ENCODE measurements around the gene NKD1.

NKD1 gene

GRCh38 chr16:50685462-50686063 lies 137.4 kb downstream of the NKD1 start:
- TF ChIP-seq, protein P1, sequence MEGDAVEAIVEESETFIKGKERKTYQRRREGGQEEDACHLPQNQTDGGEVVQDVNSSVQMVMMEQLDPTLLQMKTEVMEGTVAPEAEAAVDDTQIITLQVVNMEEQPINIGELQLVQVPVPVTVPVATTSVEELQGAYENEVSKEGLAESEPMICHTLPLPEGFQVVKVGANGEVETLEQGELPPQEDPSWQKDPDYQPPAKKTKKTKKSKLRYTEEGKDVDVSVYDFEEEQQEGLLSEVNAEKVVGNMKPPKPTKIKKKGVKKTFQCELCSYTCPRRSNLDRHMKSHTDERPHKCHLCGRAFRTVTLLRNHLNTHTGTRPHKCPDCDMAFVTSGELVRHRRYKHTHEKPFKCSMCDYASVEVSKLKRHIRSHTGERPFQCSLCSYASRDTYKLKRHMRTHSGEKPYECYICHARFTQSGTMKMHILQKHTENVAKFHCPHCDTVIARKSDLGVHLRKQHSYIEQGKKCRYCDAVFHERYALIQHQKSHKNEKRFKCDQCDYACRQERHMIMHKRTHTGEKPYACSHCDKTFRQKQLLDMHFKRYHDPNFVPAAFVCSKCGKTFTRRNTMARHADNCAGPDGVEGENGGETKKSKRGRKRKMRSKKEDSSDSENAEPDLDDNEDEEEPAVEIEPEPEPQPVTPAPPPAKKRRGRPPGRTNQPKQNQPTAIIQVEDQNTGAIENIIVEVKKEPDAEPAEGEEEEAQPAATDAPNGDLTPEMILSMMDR (IDR thresholded peaks at IDR 0.05; ENCODE audit: low read depth, low read length): no peak
- DNase-seq (ENCODE audit: extremely low read depth, low read depth): no peak

GRCh38 chr16:50688083-50688482 lies 139.9 kb downstream of the NKD1 start:
- TF ChIP-seq, protein P1 (IDR thresholded peaks at IDR 0.05; ENCODE audit: low read depth, low read length): no peak
- DNase-seq (ENCODE audit: extremely low read depth, low read depth): no peak

GRCh38 chr16:50688867-50689266 lies 140.7 kb downstream of the NKD1 start:
- TF ChIP-seq, protein P1 (IDR thresholded peaks at IDR 0.05; ENCODE audit: low read depth, low read length): no peak
- DNase-seq (ENCODE audit: extremely low read depth, low read depth): no peak

- TF ChIP-seq, protein P1 (IDR thresholded peaks at IDR 0.05; ENCODE audit: low read depth, low read length): no peak
- DNase-seq (ENCODE audit: extremely low read depth, low read depth): no peak
These were observed 142.0 kb downstream of the NKD1 start for GRCh38 chr16:50690177-50690576.

- TF ChIP-seq, protein P1 (IDR thresholded peaks at IDR 0.05; ENCODE audit: low read depth, low read length): no peak
- DNase-seq (ENCODE audit: extremely low read depth, low read depth): no peak
These were observed 144.4 kb downstream of the NKD1 start for GRCh38 chr16:50692644-50692998.

GRCh38 chr16:50692999-50693781 lies 145.0 kb downstream of the NKD1 start, which contains the start of gene NOD2:
Gene NOD2, plus strand, starts transcription at chr16:50693606. Its CDS starts 5,890 bp downstream, at chr16:50699496.
- TF ChIP-seq, protein P1 (IDR thresholded peaks at IDR 0.05; ENCODE audit: low read depth, low read length): no peak
- no peak for DNase-seq (ENCODE audit: extremely low read depth, low read depth)

GRCh38 chr16:50694206-50694605 lies 146.0 kb downstream of the NKD1 start:
- TF ChIP-seq, protein P1 (IDR thresholded peaks at IDR 0.05; ENCODE audit: low read depth, low read length): no peak
- DNase-seq (ENCODE audit: extremely low read depth, low read depth): no peak
